Trophoblast cell (in vitro differentiated cells and primary cell): ENCODE measurements around the gene CASP10.
A peak's percentile ranks its signal among the peaks of the same experiment; 100 is the strongest.

Experiments
- DNase-seq, 2 donors: peaks; one replicate each; pipeline ENCODE4 v3.0.0-alpha.2; 2016
- H2AFZ ChIP-seq: 2 replicates; pipeline ENCODE4 v1.6.1; 2013; ENCODE audit warnings: low read length, moderate library complexity, mild to moderate bottlenecking; ENCODE audit not compliant: insufficient read depth, poor library complexity
- H2AK5ac ChIP-seq: 2 replicates; pipeline ENCODE4 v1.6.1; 2013; ENCODE audit warnings: mild to moderate bottlenecking, low read length
- H2BK120ac ChIP-seq: 2 replicates; pipeline ENCODE4 v1.6.1; 2013; ENCODE audit warnings: low read length, mild to moderate bottlenecking, moderate library complexity; ENCODE audit not compliant: insufficient read depth, poor library complexity
- H2BK12ac ChIP-seq: 2 replicates; pipeline ENCODE4 v1.6.1; 2013; ENCODE audit warnings: mild to moderate bottlenecking, low read length, moderate library complexity
- H2BK5ac ChIP-seq: 2 replicates; pipeline ENCODE4 v1.6.1; 2013; ENCODE audit warnings: low read length, low read depth, moderate library complexity, mild to moderate bottlenecking; ENCODE audit not compliant: poor library complexity
- H3K14ac ChIP-seq: 2 replicates; pipeline ENCODE4 v1.6.1; 2013; ENCODE audit warnings: mild to moderate bottlenecking, low read length
- H3K18ac ChIP-seq: 2 replicates; pipeline ENCODE4 v1.6.1; 2013; ENCODE audit warnings: mild to moderate bottlenecking, low read length
- H3K23ac ChIP-seq: 2 replicates; pipeline ENCODE4 v1.6.1; 2013; ENCODE audit warnings: low read length
- H3K27ac ChIP-seq: 2 replicates; pipeline ENCODE4 v1.5.1; 2013; ENCODE audit warnings: low read depth, mild to moderate bottlenecking, inconsistent platforms, low read length, moderate library complexity
- H3K27me3 ChIP-seq: 2 replicates; pipeline ENCODE4 v1.6.1; 2013; ENCODE audit warnings: inconsistent platforms, mild to moderate bottlenecking, low read length, moderate library complexity; ENCODE audit not compliant: insufficient read depth
- H3K36me3 ChIP-seq, 2 experiments: 1 replicate in 1 of 2; 2 replicates in 1 of 2; pipeline ENCODE4 v1.6.1; 2013; ENCODE audit warnings: low read length in 2 of 2, mild to moderate bottlenecking in 2 of 2, moderate library complexity in 1 of 2; ENCODE audit not compliant: insufficient read depth in 2 of 2, control insufficient read depth in 1 of 2
- H3K4ac ChIP-seq: 2 replicates; pipeline ENCODE4 v1.6.1; 2013; ENCODE audit warnings: low read depth, mild to moderate bottlenecking, low read length, moderate library complexity
- H3K4me1 ChIP-seq, 2 experiments: 1 replicate in 1 of 2; 2 replicates in 1 of 2; pipeline ENCODE4 v1.6.1; 2013; ENCODE audit warnings: low read length in 2 of 2, mild to moderate bottlenecking in 2 of 2, moderate library complexity in 1 of 2; ENCODE audit not compliant: insufficient read depth in 2 of 2, control insufficient read depth in 1 of 2
- H3K4me2 ChIP-seq: 2 replicates; pipeline ENCODE4 v1.6.1; 2013; ENCODE audit warnings: inconsistent platforms, mild to moderate bottlenecking, low read length, moderate library complexity
- H3K4me3 ChIP-seq: 2 replicates; pipeline ENCODE4 v1.5.1; 2013; ENCODE audit warnings: mild to moderate bottlenecking, low read depth, low read length, inconsistent platforms
- H3K79me1 ChIP-seq: one replicate; pipeline ENCODE4 v1.6.1; 2013; ENCODE audit warnings: low read length
- H3K79me2 ChIP-seq: 2 replicates; pipeline ENCODE4 v1.6.1; 2013; ENCODE audit warnings: low read length, mild to moderate bottlenecking; ENCODE audit not compliant: control insufficient read depth, insufficient read depth, poor library complexity
- H3K9ac ChIP-seq: 2 replicates; pipeline ENCODE4 v1.6.1; 2013; ENCODE audit warnings: mild to moderate bottlenecking, low read length
- H3K9me3 ChIP-seq: 2 replicates; pipeline ENCODE4 v1.6.1; 2013; ENCODE audit warnings: low read depth, mild to moderate bottlenecking, control low read depth, inconsistent platforms, low read length; ENCODE audit not compliant: insufficient read depth
- H4K12ac ChIP-seq: 2 replicates; pipeline ENCODE4 v1.6.1; 2013; ENCODE audit warnings: low read depth, mild to moderate bottlenecking, low read length, moderate library complexity
- H4K8ac ChIP-seq: 2 replicates; pipeline ENCODE4 v1.6.1; 2013; ENCODE audit warnings: low read depth, mild to moderate bottlenecking, low read length, moderate library complexity
- H4K91ac ChIP-seq: one replicate; pipeline ENCODE4 v1.6.1; 2013; ENCODE audit warnings: low read depth, mild to moderate bottlenecking, low read length, moderate library complexity
- WGBS: extraction: QIAGEN DNeasy Blood & Tissue Kit; methylation state at CpG from one replicate; pipeline ENCODE4 v1.1.7; 2013; ENCODE audit warnings: missing lambda C conversion rate; ENCODE audit not compliant: insufficient read length, insufficient coverage; ENCODE audit errors: extremely low coverage; 5-methylcytosine and 5-hydroxymethylcytosine counted together

The CASP10 gene

GRCh38 chr2:201223089-201224073, 40.4 kb downstream of the CASP10 start:
- no peaks in the 10 kb centered on the region for H3K79me1 ChIP-seq
- H3K4me2 ChIP-seq, result no peak overlapping the region
- H3K18ac ChIP-seq, result no peak overlapping the region
- H4K12ac ChIP-seq, result no peak overlapping the region
- no peaks in the 10 kb centered on the region for H3K9me3 ChIP-seq
- no peaks in the 10 kb centered on the region for H3K79me2 ChIP-seq
- H3K4me1 ChIP-seq, result peaks cover 4 to 6% of the 10 kb centered on the region in 2 experiments
- no peak overlapping the region for H2BK120ac ChIP-seq
- no peak overlapping the region for H3K9ac ChIP-seq
- H3K14ac ChIP-seq, result no peak overlapping the region
- no peak overlapping the region for H3K23ac ChIP-seq
- H4K91ac ChIP-seq, result no peak overlapping the region
- H2AFZ ChIP-seq, result no peak overlapping the region
- DNase-seq, result no peak
- no peak overlapping the region for H2AK5ac ChIP-seq
- no peaks in the 10 kb centered on the region for H3K27me3 ChIP-seq
- no peak overlapping the region for H2BK5ac ChIP-seq
- H4K8ac ChIP-seq, result no peak overlapping the region
- no peak overlapping the region for H2BK12ac ChIP-seq
- H3K4me3 ChIP-seq, result no peak overlapping the region
- no peak overlapping the region for H3K4ac ChIP-seq
- no peak overlapping the region for H3K27ac ChIP-seq
- WGBS, result no CpG with 5 or more reads among the region's 8 CpGs
- no peaks in the 10 kb centered on the region for H3K36me3 ChIP-seq

- H3K14ac ChIP-seq, result no peak overlapping the region
- H2AFZ ChIP-seq, result no peak overlapping the region
- H3K4me3 ChIP-seq, result no peak overlapping the region
- H2BK12ac ChIP-seq, result no peak overlapping the region
- H3K23ac ChIP-seq, result no peak overlapping the region
- no peak overlapping the region for H4K8ac ChIP-seq
- no peak overlapping the region for H4K91ac ChIP-seq
- H3K9me3 ChIP-seq, result no peaks in the 10 kb centered on the region
- no CpG with 5 or more reads among the region's 3 CpGs for WGBS
- no peak overlapping the region for H3K4me2 ChIP-seq
- H3K4ac ChIP-seq, result no peak overlapping the region
- no peaks in the 10 kb centered on the region for H3K4me1 ChIP-seq
- no peak overlapping the region for H2AK5ac ChIP-seq
- peaks cover 2% of the 10 kb centered on the region for H3K79me1 ChIP-seq
- no peak overlapping the region for H2BK120ac ChIP-seq
- no peak overlapping the region for H3K18ac ChIP-seq
- no peaks in the 10 kb centered on the region for H3K36me3 ChIP-seq
- H4K12ac ChIP-seq, result no peak overlapping the region
- peak in 1 of 2 donors; percentile 26 for DNase-seq
- no peak overlapping the region for H3K27ac ChIP-seq
- H3K27me3 ChIP-seq, result no peaks in the 10 kb centered on the region
- H3K9ac ChIP-seq, result no peak overlapping the region
- no peak overlapping the region for H2BK5ac ChIP-seq
- H3K79me2 ChIP-seq, result no peaks in the 10 kb centered on the region
Observed at GRCh38 chr2:201228271-201228911, 45.5 kb downstream of the CASP10 start.

GRCh38 chr2:201228912-201229290, 46.0 kb downstream of the CASP10 start:
- H3K79me2 ChIP-seq, result no peaks in the 10 kb centered on the region
- no peak overlapping the region for H3K27ac ChIP-seq
- no peak overlapping the region for H4K8ac ChIP-seq
- no peak overlapping the region for H4K12ac ChIP-seq
- H2AK5ac ChIP-seq, result no peak overlapping the region
- peaks cover 2% of the 10 kb centered on the region for H3K79me1 ChIP-seq
- no peaks in the 10 kb centered on the region for H3K27me3 ChIP-seq
- H3K14ac ChIP-seq, result no peak overlapping the region
- H3K9me3 ChIP-seq, result no peaks in the 10 kb centered on the region
- no peak overlapping the region for H3K4me2 ChIP-seq
- no peak overlapping the region for H3K4me3 ChIP-seq
- DNase-seq, result no peak
- no peak overlapping the region for H2BK5ac ChIP-seq
- no peak overlapping the region for H4K91ac ChIP-seq
- no peak overlapping the region for H2BK120ac ChIP-seq
- no peaks in the 10 kb centered on the region for H3K36me3 ChIP-seq
- H3K4me1 ChIP-seq, result no peaks in the 10 kb centered on the region
- H2BK12ac ChIP-seq, result no peak overlapping the region
- no peak overlapping the region for H3K23ac ChIP-seq
- H2AFZ ChIP-seq, result peak overlapping the region; percentile 52
- no peak overlapping the region for H3K9ac ChIP-seq
- no CpG with 5 or more reads among the region's 12 CpGs for WGBS
- no peak overlapping the region for H3K4ac ChIP-seq
- H3K18ac ChIP-seq, result no peak overlapping the region

GRCh38 chr2:201231781-201232466, 49.0 kb downstream of the CASP10 start:
- Histone ChIP-seq H3K18ac (no peak overlapping the region), H3K4me3 (no peak overlapping the region), H4K12ac (peak overlapping the region; percentile 99), H3K9me3 (no peaks in the 10 kb centered on the region), H3K27ac (no peak overlapping the region), H2BK12ac (no peak overlapping the region), H3K36me3 (no peaks in the 10 kb centered on the region), H3K23ac (no peak overlapping the region), H3K4me1 (no peaks in the 10 kb centered on the region), H4K8ac (peak overlapping the region; percentile 100), H2AK5ac (no peak overlapping the region), H3K79me2 (no peaks in the 10 kb centered on the region), H3K4me2 (peak overlapping the region; percentile 53), H3K4ac (no peak overlapping the region), H2BK120ac (no peak overlapping the region), H2AFZ (peak overlapping the region; percentile 99), H3K27me3 (no peaks in the 10 kb centered on the region), H3K14ac (peak overlapping the region; percentile 87), H3K79me1 (peaks cover 2% of the 10 kb centered on the region), H3K9ac (no peak overlapping the region), H4K91ac (peak overlapping the region; percentile 75), H2BK5ac (no peak overlapping the region)
- DNase-seq, result peak; percentile 92 to 98
- no CpG with 5 or more reads among the region's 8 CpGs for WGBS
